Stimulated activated CD4-positive, alpha-beta T cell treated with anti-CD3 and anti-CD28 coated beads, Interleukin-15, amount 100 ng/mL, for 1 hour (primary cell): ENCODE measurements around the gene ACSS3.
"Not testable (repeated sequence)": the region's sequence is repeated elsewhere in the genome, so short reads cannot be mapped to it uniquely, and the experiment has no call there.

Source experiments
- DNase-seq, 2 donors: peaks; one replicate each; pipeline ENCODE4 v3.0.0-alpha.2; 2020; ENCODE audit warnings: low read depth in 1 of 2, low spot score in 1 of 2

ACSS3 gene

DNA sequence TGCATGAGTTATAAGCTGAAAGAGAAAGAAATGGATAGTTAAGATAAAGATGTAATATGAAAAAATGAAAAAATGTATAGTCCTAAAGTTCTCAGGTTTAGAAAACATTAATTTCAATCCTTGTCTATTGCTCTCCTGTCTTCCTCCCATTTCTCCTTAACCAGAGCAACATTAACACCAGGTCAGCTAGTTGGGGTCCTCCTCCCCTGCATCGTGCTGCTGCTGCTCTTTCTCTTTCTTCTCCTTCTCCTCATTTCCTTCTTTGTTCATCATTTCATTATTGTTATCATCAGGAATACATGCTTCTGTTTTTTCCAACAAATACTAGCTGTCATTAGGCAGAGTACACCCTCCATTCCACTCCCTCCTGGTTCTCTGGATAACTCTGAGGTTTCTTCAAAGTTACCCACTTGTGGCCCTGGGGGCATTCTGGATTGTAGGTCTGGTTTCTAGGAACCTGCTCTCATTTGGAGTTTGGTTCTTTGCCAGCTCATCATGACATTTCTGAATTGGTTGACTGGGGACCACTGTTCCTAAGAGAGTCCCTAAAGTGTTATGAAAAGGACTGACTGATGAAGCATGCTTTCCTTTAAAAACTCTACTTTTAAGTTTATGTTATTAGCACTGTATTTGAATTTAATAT lies 17.0 kb downstream of the ACSS3 start:
- DNase-seq: no peak

DNA sequence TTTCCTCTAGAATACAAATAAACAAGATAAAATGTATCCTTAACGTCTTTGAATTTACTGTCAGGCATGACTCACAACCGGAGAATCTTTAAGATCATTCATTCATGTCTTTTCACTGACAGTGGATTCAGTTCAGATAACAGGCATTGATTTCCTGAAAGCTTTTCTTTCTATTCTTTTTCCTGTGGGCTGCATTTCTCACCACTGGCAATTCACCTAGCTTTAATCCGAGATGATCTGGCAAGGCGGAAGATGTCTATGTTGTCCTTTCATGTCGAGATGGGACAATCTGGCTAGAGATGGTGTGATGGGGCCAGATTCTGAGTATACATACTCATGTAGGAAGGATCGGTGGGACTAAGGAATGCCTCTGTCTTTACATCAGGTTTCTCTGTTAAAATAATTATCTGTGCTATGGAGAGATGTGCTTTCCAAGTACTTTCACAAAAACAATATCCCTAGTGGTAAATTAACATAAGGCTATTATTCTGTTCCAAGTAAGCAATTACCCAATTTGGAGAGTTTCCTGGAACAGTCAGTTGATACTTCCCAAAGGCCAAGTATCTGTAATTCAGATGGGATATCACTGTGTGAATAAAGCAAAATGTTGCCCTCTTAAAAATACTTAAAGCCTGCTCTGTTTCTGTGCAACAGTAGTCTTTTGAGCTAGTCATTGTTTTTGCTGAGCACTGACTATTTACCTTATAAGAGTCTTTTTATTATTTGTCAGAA lies 17.8 kb downstream of the ACSS3 start:
- DNase-seq: no peak

DNA sequence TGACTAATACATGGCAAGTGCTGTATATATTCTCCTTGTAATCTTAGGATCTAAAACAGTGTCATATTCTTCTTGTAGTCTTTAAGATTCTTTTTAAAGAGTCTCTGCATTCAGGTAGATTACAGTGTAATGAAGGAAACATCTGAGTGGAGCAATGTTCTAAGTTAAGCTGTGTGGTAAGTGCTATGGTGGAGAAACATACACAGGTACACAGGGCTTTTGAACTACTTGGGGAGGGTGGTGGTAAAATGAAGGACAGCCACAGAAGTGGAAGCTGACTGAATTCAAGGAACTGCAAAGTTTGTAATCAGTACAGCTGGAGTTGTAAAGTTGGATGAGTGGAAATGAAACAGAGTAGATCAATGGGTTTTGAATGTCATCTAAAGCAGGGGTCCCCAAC lies 27.8 kb downstream of the ACSS3 start:
- DNase-seq: no peak

DNA sequence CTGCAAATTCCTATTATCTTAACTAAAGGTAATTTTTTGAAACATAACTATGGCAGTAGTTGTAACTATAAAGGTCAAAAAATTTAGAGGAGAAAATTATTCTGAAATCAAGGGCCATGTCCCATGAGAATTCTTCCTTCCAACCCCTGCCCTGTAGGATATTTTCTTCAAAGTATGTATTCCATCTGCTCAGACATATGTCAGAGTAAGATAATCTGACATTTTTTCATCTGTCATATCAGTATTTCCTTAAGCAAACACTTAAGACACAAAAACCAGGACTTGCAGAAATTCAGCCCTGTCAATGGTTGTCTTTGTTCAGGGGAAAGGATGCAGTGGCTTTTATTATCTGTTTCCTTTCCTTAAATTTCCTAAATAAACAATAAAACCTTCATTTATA lies 36.3 kb downstream of the ACSS3 start:
- DNase-seq: no peak

DNA sequence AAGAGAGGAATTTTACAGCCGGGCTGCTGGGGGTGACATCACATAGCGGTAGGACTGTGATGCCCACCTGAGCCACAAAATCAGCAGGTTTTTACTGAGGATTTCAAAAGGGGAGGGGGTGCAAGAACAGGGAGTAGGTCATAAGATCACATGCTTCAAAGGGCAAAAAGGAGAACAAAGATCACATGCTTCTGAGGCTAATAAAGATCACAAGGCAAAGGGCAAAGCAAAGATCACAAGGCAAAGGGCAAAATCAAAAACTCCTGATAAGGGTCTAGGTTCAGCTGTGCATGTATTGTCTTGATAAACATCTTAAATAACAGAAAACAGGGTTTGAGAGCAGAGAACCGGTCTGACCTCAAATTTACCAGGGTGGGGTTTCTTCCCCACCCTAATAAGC lies 41.2 kb downstream of the ACSS3 start:
- not testable (repeated sequence) for DNase-seq

DNA sequence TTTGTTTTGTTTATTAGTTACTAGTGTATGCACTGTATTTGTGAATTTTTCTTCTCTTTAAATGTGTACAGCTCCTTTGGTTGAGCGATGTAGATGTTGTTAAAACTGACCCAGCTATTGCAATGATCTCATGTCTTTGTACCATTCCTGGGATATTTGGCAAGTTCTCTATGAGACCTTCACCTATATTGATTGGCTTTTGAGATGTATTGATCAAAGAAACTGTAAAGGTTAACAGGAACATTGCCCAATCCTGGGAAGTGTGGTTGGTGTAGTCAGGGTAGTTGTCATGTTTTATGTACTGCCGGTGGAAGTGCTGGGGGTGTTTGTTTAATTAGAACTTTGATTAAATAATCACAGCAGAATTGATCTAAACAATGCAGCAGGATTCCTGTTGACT lies 43.1 kb downstream of the ACSS3 start:
- no peak for DNase-seq

DNA sequence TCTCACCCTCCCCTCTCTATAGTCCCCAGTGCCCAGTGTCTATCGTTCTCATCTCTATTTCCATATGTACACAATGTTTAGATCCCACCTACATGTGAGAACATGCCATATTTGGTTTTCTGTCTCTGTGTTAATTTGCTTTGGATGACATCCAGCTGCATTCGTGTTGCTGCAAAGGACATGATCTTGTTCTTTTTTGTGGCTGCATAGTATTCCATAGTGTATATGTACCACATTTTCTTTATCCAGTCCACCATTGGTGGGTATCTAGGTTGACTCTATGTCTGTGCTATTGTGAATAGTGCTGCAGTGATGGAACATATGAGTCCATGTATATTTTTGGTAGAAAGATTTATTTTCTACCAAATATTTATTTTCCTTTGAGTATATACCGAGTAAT lies 45.7 kb downstream of the ACSS3 start:
- no peak for DNase-seq

DNA sequence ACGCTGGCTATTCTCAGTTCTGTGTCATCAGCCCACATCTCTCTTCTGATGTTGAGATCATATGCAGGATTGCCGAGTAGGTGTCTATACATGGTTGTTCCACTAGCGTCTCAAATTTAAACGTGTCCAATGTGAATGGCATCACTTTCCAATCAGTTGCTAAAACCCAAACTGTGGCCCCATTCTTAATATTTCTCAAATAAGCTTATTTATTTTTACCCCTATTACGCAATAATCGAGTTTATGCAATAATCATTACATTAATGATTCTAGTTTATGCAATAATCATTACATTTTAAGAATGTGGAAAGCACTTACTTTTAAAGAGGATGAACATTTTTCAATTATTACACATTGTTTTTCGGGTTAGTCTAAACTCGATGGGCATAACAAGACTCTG lies 47.8 kb downstream of the ACSS3 start:
- no peak for DNase-seq

DNA sequence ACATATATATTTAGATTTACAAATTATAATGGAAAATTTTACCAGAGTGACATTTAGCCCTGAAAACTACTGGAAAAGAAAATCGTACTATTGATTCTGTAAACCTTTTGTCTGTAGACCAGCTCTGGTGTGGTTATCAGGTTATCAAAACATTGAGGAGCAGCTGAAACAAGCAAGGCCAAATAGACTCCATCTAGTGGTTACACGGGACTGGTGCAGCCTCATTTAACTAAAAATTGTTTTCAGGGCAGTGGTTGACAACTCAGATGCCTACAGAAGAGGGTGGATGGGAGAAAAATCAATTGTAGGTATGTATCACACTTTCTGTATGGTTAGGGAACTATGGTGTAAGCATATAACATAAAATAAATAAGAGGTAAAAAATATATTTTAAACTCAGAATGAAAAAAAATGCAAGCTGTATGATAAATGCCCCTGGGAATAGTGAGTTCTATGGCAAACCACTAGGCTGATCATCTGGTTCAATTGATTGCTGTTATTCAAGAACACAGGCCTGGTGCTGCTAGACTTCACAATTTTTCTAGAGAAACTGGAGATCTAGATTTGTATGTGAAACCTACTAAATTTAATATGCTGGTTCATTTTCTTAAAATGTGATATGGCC lies 51.2 kb downstream of the ACSS3 start:
- no peak for DNase-seq

DNA sequence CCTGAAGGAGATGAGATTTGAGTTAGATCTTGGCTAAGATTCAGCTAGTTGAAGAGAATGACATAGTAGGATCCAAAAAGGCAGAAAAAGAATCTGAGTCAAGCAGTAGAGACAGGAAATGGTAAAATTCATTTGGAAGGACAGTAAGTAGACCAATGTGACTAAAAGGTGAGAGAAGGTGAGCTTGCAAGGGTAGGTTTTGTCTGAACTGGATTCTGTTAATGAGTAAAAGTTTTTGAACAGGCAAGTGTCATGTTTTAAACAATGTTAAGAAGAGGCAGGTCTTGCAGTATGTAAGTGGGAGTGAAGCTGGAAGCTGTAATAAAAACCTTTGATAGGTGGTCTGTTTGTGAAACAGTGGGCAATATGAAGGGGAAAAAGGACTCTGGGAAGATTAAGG lies 58.6 kb downstream of the ACSS3 start:
- DNase-seq: no peak

DNA sequence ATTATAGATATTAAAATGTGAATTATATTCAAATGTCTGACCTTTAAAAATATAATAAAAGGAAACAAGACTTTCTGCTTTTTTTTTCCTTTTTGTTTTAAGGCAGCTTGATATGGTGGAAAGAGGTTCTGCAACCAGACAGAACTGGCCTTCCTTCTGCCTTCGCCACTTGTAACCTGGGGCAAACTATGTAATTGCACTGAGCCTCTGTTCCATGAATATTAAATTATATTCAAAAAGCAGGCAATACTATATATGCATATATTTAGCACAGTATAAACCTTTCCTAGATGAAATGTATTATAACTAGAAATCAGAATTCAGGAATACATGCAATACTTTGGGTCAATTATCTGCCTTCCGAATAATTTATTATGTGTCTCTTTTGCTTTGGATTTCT lies 59.9 kb downstream of the ACSS3 start:
- no peak for DNase-seq

DNA sequence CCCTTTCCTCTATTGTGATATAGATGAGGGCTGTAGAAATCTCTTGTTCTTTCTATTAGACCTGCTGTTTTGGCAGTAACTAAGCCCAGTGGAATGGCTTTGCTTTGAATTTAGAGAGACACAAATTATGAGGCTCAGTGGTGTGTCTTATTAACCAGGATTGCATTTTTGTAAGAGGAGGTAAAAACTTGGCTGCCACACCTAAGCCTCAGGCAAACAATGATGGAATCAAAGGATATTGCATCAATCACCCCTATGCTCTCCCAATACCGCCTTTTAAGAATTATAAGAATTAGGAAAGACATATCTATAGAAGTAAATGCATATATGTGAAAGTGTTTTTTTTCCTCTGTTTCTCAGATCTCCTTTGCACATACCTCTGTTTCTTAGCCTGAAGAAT lies 63.3 kb downstream of the ACSS3 start:
- DNase-seq: no peak

DNA sequence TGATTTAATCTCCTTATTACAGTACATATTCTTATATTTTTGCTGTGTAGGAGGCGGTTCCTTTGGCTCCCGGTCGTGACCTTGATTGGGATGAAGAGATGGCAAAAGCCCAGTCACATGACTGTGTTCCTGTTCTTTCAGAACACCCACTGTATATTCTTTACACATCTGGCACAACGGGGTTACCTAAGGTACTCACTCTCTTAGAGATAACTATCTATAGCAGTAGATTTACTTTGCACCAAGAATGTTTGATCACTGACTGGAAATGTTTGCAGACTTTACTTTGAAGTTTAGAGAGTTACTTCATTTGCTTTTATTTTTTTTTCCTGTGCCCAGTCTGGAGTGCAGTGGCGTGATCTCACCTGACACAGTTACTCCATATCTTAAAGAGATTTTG lies 65.2 kb downstream of the ACSS3 start:
- no peak for DNase-seq

DNA sequence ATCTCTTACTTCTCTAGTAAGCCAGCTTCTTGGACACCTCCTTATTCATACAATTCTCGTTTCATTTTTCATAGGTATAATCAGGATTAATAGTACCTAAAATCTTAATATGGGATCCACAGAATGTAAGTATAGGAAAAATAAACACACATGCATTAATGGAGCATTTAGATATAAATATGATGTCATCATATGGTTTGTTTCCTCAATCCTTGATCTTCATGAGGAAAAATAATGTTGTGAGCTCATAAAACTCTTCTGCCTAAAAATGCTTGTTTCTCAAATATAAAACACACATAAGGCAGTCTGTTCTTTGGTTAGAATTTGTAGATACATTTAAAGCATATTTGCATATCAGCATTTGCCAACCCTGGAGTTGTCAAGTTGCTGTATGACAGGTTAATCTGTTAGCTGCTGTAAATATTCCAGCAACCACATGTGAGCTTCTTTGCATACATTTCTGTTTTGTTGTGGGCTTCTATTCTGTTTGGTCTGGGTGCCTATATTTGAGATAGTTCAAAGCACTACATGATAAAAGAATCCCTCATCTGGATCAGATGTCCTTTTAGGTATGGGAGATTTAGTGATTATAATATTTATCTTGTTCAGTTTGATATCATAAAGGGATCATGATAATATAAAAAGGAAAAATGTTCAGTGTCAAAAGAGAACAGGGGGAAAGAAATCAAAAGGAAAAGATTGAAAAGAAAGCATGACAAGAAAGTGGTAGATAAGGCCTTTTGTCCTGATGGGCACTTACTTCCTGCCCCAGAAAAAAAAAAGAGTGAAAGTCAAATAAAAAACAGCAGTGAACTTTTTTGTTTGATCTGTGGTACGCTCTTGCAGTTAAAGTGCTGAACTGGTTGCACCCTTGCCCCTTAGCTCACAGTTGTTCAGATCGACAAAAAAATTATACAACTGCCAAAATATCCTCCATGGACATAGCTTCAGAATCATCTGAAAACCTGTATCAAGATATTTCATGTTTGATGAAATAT lies 68.6 kb downstream of the ACSS3 start:
- no peak for DNase-seq

DNA sequence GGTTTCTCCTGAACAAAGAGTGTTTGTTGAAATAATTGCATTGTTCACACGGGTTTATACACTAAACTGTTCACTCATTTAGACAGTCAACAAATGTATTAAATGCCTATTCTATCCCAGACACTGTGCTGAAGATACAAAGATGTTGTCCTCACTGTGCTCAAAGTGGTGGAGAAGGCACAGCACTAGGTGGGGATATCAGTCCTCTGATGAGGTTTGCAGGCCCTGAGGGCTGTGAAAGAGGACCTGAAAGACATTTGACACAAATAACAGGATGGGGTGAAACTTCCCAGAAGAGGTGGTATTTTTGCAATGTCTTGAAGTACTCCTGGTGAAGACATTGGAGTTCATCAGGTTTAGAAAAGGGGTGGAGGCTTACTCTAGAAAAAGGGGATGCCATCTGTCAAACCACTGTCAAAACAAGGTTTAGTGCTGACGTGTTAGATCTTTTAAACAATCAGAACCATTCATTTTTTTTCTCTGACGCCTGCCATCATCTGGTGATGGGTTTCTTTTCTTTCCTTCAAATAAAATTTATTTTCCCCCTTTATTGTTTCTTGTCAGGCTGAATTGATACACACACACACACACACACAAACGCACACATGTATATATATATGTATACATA lies 69.5 kb downstream of the ACSS3 start:
- DNase-seq: no peak

DNA sequence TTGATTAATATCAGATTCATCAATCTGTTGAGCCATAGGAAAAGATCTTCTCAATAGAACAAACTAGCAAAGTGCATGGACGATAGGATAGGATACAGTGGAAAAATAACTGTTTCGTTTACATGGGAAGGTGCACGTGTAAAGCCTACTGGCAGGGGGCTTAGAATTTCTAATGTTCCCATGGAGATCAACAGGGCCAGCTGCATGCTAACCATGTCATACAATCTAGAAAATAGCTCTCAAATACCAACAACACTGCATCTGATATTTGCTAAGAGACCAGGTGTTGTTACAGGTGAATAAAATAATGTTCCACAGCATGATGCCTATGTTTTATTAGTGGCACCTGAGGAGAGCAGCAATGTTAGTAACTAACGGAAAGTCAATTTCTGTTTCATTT lies 72.5 kb downstream of the ACSS3 start:
- no peak for DNase-seq

DNA sequence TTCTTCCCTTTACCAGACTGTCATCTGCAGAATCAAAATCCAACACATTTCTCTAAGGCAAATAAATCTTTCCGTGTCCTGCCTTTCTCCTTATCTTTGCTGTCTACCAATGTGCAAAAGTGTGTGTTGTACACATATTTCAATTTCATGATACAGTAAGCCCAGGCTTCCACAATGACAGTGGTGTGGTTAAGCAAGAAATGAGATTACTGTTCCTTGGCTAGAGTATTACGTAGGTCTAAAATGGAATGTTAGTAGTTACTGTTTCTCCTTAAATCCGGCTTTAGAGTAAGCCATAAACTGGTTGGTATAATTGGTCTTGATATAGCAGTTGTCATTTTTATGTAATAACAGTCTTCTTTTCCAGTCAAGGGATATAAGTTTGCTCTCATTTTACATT lies 82.0 kb downstream of the ACSS3 start:
- DNase-seq: no peak

DNA sequence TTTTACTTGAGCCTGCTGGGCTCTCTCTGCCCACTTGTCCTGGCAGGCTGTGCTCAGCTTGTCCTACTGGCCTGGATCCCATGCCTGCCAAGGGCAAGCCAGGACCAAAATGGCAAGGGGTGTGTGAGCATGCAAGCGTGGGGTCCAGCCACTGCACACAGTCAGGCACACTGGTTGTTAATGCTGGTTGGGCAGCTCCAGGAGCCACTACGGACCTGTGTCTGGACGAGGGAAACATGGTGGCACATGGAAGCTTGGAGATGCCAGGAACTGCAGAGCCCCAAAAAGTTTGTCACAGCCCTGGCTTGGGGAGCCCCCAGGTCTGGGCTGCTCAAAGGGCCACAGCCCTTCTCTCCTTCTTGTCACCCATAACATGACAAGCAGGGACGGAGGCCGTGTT lies 83.8 kb downstream of the ACSS3 start:
- no peak for DNase-seq

DNA sequence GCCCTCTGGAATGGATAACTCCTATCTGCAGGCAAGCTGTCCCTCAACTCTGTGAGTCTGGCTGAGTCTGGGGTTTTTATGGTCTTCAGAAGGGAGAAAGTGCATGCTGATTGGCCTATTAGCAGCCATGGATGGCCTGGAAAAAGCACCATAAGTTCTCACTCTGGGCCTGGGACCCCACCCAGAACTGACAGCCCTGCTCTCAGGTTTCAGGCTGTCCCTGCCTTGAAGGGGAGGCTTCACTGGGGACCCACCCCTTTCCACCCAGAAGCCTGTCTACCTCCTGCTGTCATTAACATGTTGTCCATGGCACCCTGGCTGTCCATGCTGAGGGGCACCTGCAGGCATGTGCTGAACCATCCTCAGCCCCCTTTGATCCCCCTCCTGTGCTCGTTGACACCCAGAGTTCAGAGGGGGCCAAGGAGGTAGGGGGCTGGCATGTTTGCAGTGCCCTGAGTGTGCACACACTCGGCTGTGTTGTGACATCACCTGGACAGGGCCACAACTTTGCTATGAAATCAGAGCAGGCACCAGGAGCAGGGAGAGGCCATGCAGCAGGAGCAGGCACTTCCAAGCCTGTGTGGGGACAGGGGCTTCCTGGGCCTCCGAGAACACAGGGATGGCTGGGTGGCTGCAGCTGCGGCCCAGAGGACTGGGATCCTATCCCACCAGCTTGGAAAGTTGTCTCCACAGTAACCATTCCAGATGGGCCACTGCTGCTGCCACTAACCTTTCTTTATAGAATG lies 84.7 kb downstream of the ACSS3 start:
- DNase-seq: no peak

DNA sequence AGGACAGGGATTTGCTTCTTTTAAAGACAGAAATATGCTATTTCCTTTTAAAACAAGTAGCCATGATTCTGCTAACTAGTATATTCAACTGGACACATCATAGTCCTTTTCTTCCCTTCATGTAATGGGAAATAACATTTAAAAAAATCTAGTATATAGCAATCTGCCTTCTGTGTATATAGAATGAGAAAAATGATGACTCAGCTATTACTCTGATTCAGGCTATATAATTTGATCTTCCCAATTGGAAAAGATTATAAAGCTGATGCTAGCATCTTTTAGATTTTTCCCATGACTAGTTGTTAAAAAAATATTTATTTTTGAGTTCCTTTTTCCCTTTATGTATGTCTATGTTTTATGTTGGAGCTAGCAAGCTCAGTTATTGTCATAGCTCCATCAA lies 86.9 kb downstream of the ACSS3 start:
- no peak for DNase-seq
